HL-60 (cell line): Measurements from ENCODE around the gene ZNF24.

Experiments
- DNase-seq, 2 experiments: peaks; one replicate each; pipeline ENCODE4 v3.0.0-alpha.2; 2010 to 2020; ENCODE audit warnings: low read depth in 1 of 2, low spot score in 1 of 2
- H3K27ac ChIP-seq: fragments of 250-450 bp; sonication (Bioruptor Pico); replicated peaks from 2 replicates; pipeline ENCODE4 v1.5.1; 2020; ENCODE audit warnings: mild to moderate bottlenecking, moderate library complexity
- H3K27me3 ChIP-seq: fragments of 250-450 bp; sonication (Bioruptor Pico); 2 replicates; pipeline ENCODE4 v1.5.1; 2021; ENCODE audit warnings: mild to moderate bottlenecking, moderate library complexity; ENCODE audit not compliant: insufficient read depth, poor library complexity, severe bottlenecking
- H3K4me3 ChIP-seq: replicated peaks from 2 replicates; pipeline ENCODE4 v1.5.1; 2011; ENCODE audit warnings: mild to moderate bottlenecking, control low read depth, low read length; ENCODE audit not compliant: insufficient read depth
- GABPA ChIP-seq: IDR thresholded peaks from 2 replicates; pipeline ENCODE4 v1.6.1; 2012; ENCODE audit warnings: low read depth
- POLR2AphosphoS5 ChIP-seq: IDR thresholded peaks from 2 replicates; pipeline ENCODE4 v1.6.1; 2012; ENCODE audit warnings: low read depth
- SPI1 ChIP-seq: IDR thresholded peaks from 2 replicates; pipeline ENCODE4 v1.6.1; 2012; ENCODE audit warnings: low read depth, mild to moderate bottlenecking, borderline replicate concordance
- TF ChIP-seq, protein P1 (sequence below): IDR thresholded peaks from one replicate; pipeline ENCODE4 v1.5.1; 2011; ENCODE audit warnings: low read length, control low read depth, inconsistent platforms; ENCODE audit not compliant: insufficient read depth
- TF ChIP-seq, protein P2 (sequence below): IDR thresholded peaks from 2 replicates; pipeline ENCODE4 v1.6.1; 2012; ENCODE audit warnings: low read depth; ENCODE audit not compliant: insufficient replicate concordance

ZNF24 gene

DNA sequence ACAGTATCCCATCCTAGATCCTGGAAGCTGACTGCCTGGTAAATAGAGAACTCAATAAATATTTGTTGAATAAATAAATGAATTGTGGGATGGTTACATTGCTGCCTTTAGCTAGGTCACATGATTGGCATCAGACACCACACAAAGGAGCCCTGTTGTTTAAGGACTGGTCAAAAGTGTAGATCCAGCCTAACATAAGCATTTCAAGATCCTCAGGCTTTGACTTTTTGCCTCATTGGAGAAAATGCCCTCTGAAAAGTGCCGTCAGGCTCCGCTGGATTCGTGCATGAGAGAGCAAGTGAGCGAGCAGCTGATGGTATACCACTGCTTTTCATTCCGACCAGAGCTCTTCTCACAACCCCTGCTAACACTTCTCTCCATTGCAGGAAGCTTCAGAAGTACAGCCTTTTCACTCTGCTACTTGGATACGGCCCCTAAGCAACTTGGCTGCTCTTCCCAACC is 1.3 kb upstream of the ZNF24 start:
- DNase-seq, result no peak
- TF ChIP-seq, protein P1, sequence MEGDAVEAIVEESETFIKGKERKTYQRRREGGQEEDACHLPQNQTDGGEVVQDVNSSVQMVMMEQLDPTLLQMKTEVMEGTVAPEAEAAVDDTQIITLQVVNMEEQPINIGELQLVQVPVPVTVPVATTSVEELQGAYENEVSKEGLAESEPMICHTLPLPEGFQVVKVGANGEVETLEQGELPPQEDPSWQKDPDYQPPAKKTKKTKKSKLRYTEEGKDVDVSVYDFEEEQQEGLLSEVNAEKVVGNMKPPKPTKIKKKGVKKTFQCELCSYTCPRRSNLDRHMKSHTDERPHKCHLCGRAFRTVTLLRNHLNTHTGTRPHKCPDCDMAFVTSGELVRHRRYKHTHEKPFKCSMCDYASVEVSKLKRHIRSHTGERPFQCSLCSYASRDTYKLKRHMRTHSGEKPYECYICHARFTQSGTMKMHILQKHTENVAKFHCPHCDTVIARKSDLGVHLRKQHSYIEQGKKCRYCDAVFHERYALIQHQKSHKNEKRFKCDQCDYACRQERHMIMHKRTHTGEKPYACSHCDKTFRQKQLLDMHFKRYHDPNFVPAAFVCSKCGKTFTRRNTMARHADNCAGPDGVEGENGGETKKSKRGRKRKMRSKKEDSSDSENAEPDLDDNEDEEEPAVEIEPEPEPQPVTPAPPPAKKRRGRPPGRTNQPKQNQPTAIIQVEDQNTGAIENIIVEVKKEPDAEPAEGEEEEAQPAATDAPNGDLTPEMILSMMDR, result no peak
- TF ChIP-seq, protein P2, sequence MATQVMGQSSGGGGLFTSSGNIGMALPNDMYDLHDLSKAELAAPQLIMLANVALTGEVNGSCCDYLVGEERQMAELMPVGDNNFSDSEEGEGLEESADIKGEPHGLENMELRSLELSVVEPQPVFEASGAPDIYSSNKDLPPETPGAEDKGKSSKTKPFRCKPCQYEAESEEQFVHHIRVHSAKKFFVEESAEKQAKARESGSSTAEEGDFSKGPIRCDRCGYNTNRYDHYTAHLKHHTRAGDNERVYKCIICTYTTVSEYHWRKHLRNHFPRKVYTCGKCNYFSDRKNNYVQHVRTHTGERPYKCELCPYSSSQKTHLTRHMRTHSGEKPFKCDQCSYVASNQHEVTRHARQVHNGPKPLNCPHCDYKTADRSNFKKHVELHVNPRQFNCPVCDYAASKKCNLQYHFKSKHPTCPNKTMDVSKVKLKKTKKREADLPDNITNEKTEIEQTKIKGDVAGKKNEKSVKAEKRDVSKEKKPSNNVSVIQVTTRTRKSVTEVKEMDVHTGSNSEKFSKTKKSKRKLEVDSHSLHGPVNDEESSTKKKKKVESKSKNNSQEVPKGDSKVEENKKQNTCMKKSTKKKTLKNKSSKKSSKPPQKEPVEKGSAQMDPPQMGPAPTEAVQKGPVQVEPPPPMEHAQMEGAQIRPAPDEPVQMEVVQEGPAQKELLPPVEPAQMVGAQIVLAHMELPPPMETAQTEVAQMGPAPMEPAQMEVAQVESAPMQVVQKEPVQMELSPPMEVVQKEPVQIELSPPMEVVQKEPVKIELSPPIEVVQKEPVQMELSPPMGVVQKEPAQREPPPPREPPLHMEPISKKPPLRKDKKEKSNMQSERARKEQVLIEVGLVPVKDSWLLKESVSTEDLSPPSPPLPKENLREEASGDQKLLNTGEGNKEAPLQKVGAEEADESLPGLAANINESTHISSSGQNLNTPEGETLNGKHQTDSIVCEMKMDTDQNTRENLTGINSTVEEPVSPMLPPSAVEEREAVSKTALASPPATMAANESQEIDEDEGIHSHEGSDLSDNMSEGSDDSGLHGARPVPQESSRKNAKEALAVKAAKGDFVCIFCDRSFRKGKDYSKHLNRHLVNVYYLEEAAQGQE, result no peak
- no peak for TF ChIP-seq POLR2AphosphoS5
- TF ChIP-seq SPI1, result no peak
- TF ChIP-seq GABPA, result no peak
- H3K27me3 ChIP-seq, result no peaks in the 10 kb centered on the region
- H3K27ac ChIP-seq, result no peak overlapping the region
- H3K4me3 ChIP-seq, result no peak overlapping the region

DNA sequence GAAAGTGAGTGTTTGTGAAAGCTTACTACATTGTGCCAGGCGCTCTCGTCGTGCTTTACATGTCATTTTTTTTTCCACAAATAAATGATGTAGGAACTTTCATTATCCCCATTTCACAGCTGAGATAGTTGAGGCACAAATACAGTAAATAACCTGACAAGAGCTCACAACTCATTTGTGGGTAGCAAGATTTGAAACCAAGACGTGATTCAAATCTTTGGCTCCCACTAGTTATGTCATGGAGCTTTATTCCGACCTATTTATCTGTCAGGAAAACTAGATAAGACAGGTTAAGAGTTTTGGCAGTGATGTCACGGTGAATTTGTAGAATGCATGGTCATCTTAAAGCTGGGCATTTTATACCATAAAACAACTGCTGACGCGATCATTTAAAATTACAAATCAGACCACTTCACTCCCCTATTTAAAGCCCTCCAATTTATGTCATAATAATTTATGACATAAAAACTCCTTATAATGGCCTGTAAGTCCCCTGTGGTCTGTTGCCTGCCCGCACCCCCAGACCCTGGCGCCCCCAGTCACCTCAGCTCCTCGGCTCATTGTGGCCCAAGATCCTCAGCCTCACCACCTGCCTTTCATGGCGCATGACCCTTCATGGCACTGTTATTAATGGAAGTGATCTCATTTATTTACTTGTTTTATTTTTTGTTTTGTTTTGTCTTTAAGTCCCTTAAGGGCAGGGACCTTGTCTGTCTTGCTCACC is 678 bp upstream of the ZNF24 start:
- H3K27me3 ChIP-seq, result no peaks in the 10 kb centered on the region
- DNase-seq, result no peak
- peak overlapping the region; percentile 99 for H3K27ac ChIP-seq
- H3K4me3 ChIP-seq, result peak overlapping the region; percentile 96
- no peak for TF ChIP-seq SPI1
- no peak for TF ChIP-seq GABPA

DNA sequence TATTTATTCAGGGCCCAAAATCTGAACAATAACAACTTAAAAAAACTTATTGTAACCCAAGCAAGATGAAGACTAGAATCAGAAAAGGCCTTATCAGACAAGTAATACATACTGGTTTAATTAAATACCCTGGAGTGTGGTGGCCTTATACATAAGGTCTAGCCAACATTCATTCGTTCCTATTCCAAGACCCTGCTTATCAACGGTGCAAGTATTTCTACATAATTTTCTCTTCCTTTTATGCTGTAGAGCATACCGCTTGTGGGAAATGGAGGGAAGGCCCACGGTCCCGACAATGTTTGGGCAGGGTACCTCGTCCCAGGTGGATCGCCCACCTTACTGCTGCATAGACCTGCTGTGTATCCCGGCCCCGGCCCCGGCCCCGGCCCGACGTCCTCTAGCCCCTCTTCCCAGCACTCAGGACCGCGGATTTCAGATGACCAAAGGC is 708 bp downstream of the ZNF24 start:
- peak overlapping the region; percentile 99 for H3K27ac ChIP-seq

More for the DNA sequence above, 708 bp downstream of the ZNF24 start:
- TF ChIP-seq GABPA (no peak), POLR2AphosphoS5 (no peak), SPI1 (no peak)
- TF ChIP-seq, protein P1, result no peak
- TF ChIP-seq, protein P2, result no peak
- Histone ChIP-seq H3K27me3 (no peaks in the 10 kb centered on the region), H3K4me3 (peak overlapping the region; percentile 96)
- DNase-seq, result no peak
